Nephron progenitor cell (in vitro differentiated cells): ENCODE measurements around the gene BIK.

ENCODE experiments used
- DNase-seq: peaks from one replicate; pipeline ENCODE4 v3.0.0; 2021
- H3K27ac Mint-ChIP-seq: 2 replicates; pipeline ENCODE4 v1.8.0; 2021; ENCODE audit warnings: mild to moderate bottlenecking, moderate library complexity, mixed read lengths
- H3K27me3 Mint-ChIP-seq: 2 replicates; pipeline ENCODE4 v1.8.0; 2021; ENCODE audit warnings: mild to moderate bottlenecking, low read depth, mixed read lengths; ENCODE audit not compliant: poor library complexity
- H3K36me3 Mint-ChIP-seq: 2 replicates; pipeline ENCODE4 v1.8.0; 2021; ENCODE audit warnings: low read depth, mixed read lengths
- H3K4me1 Mint-ChIP-seq: 2 replicates; pipeline ENCODE4 v1.8.0; 2021; ENCODE audit warnings: mixed read lengths
- H3K4me3 Mint-ChIP-seq: 2 replicates; pipeline ENCODE4 v1.8.0; 2021; ENCODE audit warnings: mild to moderate bottlenecking, moderate library complexity, mixed read lengths
- H3K9me3 Mint-ChIP-seq: 2 replicates; pipeline ENCODE4 v1.8.0; 2021; ENCODE audit warnings: mild to moderate bottlenecking, moderate library complexity, mixed read lengths
- TF ChIP-seq, protein P1 (sequence below): fragments of 200-600 bp; sonication (generic); IDR thresholded peaks from 2 replicates; pipeline ENCODE4 v1.5.0; 2021; ENCODE audit warnings: antibody characterized with exemption

The BIK gene

DNA sequence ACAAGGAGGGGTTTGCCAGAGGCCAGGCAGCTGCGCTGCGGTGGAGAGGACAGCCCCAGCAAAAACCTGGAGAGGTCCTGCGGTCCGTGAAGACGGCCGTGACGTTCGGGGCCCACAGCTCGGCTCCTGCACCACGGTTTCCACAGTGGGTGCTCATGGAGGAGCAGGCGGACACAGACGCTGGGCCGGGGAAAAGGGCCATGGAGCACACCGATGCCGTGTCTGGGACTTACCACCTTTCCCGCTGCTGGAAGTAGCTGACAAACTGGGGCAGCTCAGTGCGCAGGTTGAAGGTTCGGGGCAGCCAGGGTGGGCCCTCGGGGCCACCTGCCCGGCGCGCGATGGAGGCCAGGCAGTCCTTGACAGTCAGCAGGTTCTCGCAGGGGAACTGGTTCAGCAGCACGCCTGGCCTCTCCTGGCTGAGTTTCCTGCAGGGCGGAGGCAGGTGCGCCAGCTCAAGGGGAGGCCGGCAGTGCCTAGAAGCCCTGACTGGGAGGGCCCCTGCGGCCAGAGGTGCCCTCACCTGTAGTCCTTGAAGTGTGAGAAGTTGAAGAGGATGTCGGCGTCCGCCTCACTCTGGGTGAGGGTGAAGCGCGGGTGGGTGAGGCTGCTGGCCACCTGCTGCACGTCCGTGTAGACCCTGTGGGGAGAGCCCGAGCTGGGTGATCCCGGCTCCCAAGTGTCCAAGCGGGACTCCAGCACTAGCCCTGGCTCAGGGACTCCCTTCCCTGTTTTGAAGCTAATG lies 63.6 kb downstream of the BIK start:
- Mint-ChIP-seq H3K27ac (no peak overlapping the region), H3K27me3 (no peaks in the 10 kb centered on the region), H3K36me3 (peaks cover 42% of the 10 kb centered on the region), H3K9me3 (no peaks in the 10 kb centered on the region), H3K4me1 (no peaks in the 10 kb centered on the region), H3K4me3 (no peak overlapping the region)
- TF ChIP-seq, protein P1, sequence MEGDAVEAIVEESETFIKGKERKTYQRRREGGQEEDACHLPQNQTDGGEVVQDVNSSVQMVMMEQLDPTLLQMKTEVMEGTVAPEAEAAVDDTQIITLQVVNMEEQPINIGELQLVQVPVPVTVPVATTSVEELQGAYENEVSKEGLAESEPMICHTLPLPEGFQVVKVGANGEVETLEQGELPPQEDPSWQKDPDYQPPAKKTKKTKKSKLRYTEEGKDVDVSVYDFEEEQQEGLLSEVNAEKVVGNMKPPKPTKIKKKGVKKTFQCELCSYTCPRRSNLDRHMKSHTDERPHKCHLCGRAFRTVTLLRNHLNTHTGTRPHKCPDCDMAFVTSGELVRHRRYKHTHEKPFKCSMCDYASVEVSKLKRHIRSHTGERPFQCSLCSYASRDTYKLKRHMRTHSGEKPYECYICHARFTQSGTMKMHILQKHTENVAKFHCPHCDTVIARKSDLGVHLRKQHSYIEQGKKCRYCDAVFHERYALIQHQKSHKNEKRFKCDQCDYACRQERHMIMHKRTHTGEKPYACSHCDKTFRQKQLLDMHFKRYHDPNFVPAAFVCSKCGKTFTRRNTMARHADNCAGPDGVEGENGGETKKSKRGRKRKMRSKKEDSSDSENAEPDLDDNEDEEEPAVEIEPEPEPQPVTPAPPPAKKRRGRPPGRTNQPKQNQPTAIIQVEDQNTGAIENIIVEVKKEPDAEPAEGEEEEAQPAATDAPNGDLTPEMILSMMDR: no peak
- no peak for DNase-seq

GRCh38 chr22:43174941-43175531 lies 64.5 kb downstream of the BIK start:
- no peaks in the 10 kb centered on the region for H3K4me1 Mint-ChIP-seq
- no peak overlapping the region for H3K27ac Mint-ChIP-seq
- no peaks in the 10 kb centered on the region for H3K27me3 Mint-ChIP-seq
- TF ChIP-seq, protein P1: no peak
- no peak overlapping the region for H3K4me3 Mint-ChIP-seq
- peaks cover 51% of the 10 kb centered on the region for H3K36me3 Mint-ChIP-seq
- H3K9me3 Mint-ChIP-seq: no peaks in the 10 kb centered on the region
- no peak for DNase-seq

DNA sequence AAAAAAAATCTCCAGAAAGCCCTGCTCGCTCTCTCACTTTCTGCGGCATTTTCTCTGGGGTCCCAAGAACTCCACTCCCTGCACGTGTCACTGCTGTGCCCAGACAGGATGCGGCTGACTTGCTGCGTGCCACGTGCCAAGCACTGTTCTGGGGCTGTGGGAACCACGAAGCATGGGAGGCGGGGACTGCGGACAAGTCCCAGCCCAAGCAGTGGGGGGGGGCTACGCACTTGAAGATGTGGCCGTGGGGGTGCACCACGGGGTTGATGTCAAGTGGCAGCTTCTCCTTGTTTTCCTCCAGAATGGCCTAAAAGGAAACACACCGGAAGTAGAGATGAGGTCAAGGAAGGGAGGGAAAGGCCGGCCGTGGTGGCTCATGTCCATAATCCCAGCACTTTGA lies 65.5 kb downstream of the BIK start:
- H3K9me3 Mint-ChIP-seq: no peaks in the 10 kb centered on the region
- H3K4me1 Mint-ChIP-seq: no peaks in the 10 kb centered on the region
- H3K36me3 Mint-ChIP-seq: peaks cover 52% of the 10 kb centered on the region
- H3K27me3 Mint-ChIP-seq: no peaks in the 10 kb centered on the region
- no peak for DNase-seq
- TF ChIP-seq, protein P1: no peak
- H3K27ac Mint-ChIP-seq: no peak overlapping the region
- H3K4me3 Mint-ChIP-seq: no peak overlapping the region

DNA sequence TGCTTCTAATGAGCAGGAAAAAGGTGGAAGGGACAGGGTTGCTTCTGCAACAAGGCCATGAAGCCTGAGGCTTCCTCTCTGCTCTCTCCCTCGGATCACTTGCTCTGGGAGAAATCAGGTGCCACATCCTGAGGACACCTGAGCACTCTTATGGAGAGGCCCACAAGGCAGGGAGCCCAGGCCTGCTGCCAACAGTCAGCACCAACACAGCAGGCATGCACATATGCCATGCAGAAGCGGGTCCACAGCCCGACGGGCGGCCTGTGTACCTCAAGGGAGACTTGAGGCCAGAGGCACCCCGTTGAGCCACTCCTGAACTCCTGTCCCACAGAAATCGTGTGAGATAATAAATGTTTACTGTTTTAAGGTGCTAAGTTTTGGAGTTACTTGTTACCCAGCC lies 66.9 kb downstream of the BIK start:
- Mint-ChIP-seq H3K36me3 (peaks cover 58% of the 10 kb centered on the region), H3K27me3 (no peaks in the 10 kb centered on the region), H3K27ac (no peak overlapping the region), H3K9me3 (no peaks in the 10 kb centered on the region), H3K4me1 (no peaks in the 10 kb centered on the region), H3K4me3 (no peak overlapping the region)
- TF ChIP-seq, protein P1: no peak
- DNase-seq: no peak
